OCI-M1 (cell line): ENCODE data around the gene CCDC85A.

Experiments used
- DNase-seq: peaks from one replicate; lab custom pipeline; 2025; lab: John Stamatoyannopoulos, UW

The CCDC85A gene

DNA sequence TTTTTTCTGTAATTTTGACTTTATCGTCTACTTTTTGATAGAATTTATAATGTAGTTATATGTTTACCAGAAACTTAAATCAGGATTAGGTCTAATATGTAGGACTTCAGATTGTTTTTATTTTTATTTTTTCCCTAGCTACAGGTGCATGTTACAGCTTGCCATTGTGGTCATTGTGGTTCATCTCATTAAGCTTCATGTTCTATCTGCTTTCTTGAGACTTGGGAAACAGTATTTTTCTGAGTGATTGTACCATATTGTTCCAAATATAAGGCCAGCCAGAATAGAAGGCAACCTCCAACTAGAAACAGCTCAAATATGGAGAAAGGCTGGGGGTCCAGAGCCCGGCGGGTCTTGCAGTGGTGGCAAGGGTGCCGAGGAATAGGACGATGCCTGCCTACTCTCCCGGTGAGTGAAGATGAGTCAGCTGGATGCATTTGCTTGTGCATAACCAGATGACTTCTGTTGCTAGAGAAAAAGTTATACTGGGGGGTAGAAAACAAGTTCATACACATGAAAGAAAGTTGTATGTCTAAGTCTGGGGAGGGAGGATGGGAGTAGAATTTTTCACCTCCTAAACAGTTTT, 188.4 kb downstream of the CCDC85A start:
- no peak for DNase-seq

DNA sequence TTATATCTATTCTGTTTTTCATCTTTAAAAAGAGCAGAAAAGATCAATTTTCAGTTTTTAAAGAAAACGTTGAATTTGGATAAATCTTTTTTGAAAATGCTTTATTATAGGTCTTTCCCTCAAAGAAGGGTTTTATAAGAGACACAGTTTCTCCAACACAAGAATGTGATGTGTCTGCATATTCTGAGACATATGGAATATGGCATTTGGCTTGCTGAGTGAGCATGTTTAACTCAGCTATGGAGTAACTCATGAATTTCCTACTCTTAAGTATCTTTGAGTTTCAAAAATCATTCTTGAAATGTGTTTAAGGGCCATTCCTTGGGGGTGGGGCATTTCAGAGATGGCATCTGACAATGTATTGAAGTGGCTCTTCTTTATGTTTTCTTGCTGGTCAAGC, 191.5 kb downstream of the CCDC85A start:
- no peak for DNase-seq

- DNase-seq, result no peak
Observed at GRCh38 chr2:56376699-56377665, 193.2 kb downstream of the CCDC85A start.

DNA sequence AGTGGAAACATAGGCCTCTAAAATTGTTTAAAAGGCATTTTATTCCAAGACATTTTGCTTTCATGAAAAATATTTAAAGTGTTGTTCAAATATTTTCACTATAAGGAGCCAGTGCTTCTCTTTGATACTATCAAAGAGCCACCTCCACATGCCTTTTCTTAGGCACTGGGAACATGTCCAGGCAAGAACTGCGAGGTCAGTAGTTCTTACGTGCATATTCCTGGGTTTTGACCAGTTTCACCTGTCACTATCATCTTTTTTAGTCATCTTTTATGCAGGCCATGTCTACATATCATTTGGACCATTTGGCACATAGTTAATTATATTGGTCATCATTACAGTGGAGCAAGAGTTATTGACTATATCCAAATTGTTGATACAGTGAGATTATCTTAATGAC, 195.3 kb downstream of the CCDC85A start:
- no peak for DNase-seq

DNA sequence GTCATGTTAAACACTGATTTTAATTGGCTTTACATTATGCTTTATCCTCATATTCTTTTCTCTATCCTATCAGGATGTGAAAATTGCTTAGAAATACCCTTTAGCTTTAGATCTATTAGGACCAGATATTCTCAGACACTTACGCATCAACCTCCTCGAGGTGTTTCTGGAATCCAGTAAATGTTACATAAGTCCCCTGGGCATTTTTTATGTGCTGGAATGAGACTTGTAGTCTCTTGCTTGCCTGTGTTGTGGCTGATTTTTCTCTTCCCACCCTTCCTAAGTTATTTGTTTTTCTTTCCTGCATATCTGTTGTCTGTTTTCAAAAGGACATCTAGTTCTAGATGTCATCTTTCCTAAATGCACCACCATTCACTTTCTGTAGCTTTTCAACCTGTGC, 197.1 kb downstream of the CCDC85A start:
- no peak for DNase-seq

DNA sequence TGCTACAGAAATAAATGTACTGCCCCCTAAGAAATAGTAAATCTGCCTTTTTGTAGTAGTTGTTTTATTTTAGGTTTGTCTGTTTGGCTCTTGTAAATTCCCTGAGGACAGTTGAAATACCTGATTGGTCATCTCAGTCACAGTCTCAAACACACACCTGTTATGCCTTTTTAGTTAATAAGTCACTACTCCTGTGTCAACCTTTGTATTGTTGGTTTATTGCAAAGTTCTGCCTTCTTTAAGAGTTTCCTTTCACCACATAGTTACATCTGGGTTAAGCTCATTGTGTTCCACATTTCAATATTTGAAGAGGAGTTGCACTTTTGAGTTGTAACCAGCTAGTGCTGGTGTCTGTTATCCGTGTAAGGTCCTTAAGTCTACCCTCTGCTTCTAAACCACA, 198.7 kb downstream of the CCDC85A start:
- DNase-seq, result no peak

- no peak for DNase-seq
Observed at GRCh38 chr2:56386657-56387056, 202.9 kb downstream of the CCDC85A start.

DNA sequence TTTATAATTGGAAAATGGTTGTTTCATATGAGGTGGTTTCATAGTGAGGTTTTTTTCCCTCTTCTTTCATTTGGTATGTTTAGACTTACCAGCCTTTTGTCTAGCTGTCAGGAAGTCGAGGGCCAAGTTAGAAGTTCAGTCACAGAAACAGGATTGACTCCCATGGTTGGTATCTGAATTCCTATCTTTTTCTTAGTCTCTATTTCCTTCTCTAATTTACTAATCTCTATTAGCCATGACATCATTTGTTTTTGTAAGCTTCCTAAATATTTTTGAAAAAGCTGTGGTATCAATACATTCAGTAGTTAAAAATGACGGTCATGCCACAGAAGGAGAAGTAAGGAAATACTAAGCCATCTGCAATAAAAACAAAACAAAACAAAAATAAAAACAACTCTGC, 206.9 kb downstream of the CCDC85A start:
- DNase-seq, result no peak

GRCh38 chr2:56410140-56410539, 226.3 kb downstream of the CCDC85A start:
- DNase-seq, result no peak

DNA sequence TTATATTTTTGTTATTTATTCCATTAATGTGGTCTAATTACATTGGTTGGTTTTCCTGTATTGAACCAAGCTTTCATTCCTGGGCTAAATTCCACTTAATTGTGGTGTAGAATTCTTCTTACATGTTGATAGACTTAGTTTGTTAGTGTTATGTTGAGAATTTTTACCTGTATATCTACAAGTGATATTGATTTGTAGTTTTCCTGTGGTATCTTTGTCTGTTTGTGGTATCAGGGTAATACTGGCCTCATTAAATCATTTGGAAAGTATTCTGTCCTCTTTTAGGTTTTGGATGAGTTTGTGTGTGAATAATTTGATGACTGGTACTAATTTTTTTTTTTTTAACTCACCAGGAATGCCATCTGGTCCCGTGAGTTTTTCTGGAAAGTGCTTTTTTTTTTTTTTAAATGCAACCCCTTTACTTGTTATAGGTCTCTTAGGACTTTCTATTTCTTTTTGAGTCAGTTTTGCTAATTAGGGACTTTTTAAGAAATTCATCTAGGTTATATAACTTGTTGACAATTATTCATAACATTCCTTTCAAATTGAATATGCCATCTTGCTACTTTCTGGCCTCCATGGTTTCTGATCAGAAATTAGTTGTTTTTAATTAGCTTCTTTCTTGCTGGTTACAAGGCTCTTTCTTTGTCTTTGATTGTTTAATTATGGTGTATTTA, 232.8 kb downstream of the CCDC85A start:
- no peak for DNase-seq
